GM19023 (cell line): Measurements from ENCODE around the gene GALNT15.

ENCODE experiments used
- ATAC-seq: cut with Tn5 transposase; IDR thresholded peaks from one replicate; pipeline ENCODE4 v1.9.1; 2021; ENCODE audit warnings: mild to moderate bottlenecking, moderate library complexity; ENCODE audit not compliant: unreplicated experiment

The GALNT15 gene

DNA sequence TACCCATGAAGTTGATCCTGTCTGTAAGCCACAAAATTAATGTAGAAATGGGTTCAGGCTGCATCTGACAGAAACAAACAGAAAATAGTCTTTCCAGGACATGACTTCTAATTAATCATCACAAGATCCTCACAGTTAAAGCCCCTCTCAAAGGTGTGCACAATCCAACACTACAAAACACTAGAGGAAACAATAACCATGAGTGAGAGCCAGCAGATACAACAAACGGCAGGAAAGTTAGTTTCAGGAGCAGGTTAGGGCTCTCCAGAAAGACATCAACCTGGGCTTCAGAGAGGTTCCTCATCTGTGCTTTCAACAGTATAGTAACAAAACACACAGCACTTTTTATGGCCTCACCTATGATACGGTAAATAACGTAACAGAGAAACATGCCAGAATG, 47.5 kb downstream of the GALNT15 start:
- ATAC-seq, result no peak

GRCh38 chr3:16222547-16222946, 48.1 kb downstream of the GALNT15 start:
- no peak for ATAC-seq

DNA sequence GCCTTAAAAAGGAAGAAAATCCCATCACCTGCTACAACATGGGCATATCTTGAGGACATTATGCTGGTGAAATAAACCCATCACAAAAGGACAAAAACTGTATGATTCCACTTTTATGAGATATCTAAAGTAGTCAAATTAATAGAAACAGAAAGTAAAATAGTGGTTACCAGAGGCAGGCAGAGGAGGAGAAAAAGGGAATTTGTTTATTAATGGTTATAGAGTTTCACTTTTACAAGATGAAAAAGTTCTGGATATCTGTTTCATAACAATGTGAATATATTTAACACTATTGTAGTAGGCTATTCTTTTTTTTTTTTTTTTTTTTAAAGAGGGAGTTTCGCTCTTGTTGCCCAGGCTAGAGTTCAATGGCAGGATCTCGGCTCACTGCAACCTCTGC, 49.8 kb downstream of the GALNT15 start:
- no peak for ATAC-seq

- no peak for ATAC-seq
Measured at GRCh38 chr3:16227566-16227965, 53.1 kb downstream of the GALNT15 start.

DNA sequence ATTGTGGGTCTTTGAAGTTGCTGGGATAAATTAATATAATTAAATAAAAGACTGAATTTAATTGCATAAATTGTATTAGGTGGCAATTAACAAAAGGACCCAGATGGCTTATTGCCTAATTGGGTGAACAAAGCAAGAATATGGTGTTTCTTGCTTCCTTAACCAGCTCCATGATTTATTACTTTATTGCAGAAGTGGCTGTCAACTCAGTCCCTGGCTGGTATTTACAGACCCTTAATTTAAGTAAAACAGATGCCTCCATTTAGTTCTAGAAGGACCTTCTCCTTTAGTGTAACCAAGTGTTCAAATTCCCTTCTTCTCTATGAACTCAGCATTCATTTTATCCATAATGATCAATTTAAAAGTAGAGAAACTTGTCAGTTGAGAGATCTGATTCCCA, 55.2 kb downstream of the GALNT15 start:
- ATAC-seq, result no peak

DNA sequence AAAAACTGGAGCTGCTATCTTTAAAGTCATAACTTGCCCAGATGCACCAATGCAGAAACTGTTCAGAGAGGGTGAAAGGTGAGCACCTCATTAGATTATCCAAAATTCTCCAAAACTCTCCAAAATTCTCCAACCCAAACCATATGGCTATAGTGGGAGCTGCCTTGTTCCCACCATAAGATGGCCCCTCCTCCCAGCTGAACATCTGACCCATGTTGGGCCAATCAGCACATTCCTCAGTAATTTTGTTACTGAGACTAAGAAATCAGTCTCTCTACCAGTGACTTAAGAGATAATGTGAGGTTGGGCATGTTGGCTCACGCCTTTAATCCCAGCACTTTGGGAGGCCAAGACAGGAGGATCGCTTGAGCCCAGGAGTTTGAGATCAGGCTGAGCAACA, 57.5 kb downstream of the GALNT15 start:
- no peak for ATAC-seq

DNA sequence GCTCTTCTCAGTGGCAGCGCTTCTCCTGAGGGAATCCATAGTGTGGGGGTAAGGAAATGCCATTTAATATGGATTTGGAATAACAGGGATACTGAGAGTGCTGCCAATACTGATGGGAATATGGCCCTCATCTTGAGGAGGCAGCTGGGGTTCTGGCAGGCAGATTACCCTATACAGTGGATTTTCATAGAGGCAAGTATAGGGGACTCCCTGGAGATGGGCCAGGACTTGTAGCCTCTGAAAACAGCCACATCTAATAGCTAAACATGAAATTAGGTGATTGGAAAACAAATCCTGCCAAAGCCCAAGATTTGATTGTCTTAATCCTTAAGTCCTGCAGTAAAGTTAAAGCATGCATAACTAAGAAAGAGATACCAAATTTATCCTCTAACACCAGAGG, 59.3 kb downstream of the GALNT15 start:
- ATAC-seq, result no peak

DNA sequence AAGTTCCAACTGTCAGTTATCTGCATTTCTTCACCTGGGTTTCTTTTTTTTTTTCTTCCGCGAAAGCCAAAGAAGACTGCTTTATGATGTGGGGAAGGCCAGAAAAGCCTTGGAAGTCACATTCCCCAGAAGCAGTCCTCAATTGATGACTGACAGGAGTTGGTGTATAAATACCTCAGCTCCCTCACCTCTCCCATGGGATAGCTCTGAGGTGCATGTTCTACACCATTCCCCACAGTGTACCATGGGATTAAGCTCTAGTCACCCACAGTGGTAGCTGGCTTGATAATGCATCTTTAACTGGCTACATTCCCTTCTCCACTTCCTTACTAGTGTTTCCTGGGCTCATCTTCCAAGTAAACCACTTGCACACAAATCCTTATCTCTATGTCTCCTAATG, 59.8 kb downstream of the GALNT15 start:
- no peak for ATAC-seq

DNA sequence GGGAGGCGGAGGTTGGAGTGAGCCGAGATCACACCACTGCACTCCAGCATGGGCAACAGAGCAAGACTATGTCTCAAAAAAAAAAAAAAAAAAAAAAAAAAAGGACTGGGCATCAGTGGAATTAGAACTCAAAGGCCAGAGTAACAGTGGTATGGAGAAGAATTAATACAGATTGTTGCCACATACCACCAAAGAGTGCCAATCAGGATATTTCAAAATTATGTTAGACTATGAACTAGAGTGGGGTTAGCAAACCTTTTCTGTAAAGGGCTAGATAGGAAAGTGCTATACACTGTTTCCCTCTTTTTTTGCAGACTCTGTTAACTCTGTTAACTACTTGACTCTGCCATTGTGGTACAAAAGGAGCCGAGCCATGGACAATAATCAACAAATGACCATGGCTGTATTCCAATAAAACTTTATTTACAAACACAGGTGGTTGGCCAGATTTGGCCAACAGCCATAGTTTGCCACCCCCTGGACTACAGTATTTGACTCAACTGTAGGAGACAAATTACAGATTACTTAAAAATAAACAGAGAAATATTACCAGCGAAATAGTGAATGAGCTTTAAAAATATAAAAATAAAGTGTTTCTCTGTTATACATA, 61.7 kb downstream of the GALNT15 start:
- ATAC-seq, result no peak

- ATAC-seq, result no peak
Measured at GRCh38 chr3:16236856-16237393, 62.4 kb downstream of the GALNT15 start.

DNA sequence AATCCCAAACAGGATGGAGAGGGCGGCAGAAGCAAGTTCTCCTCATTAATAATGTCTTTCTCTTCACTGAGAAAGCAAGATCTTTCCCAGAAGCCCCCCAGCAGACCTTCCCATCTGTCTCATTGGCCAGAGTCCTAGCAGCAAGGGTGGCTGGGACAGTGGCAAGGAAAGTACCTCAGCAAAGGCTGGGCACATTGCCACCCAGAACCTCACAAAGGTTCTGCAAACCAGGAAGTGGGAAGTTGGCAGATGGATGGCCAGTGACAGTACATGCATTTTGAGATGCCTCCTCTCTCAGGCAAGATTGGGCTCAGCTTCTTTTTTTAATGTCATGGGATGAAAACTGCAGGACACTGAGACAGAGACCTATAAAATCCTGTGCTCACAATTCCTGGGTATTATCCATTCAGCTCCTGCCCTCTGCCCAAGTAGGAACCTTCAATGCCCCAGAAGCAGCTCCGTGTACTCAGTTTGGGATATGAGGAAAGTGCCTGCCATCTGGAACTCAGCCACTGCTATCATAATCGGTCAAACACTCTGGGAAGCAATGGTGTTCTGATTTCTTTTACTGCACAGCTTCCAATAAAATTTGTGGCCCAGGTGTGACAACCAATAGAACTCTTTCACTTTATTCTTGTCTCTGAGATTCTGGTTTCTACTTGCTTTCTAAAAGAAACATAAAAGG, 64.7 kb downstream of the GALNT15 start:
- no peak for ATAC-seq

DNA sequence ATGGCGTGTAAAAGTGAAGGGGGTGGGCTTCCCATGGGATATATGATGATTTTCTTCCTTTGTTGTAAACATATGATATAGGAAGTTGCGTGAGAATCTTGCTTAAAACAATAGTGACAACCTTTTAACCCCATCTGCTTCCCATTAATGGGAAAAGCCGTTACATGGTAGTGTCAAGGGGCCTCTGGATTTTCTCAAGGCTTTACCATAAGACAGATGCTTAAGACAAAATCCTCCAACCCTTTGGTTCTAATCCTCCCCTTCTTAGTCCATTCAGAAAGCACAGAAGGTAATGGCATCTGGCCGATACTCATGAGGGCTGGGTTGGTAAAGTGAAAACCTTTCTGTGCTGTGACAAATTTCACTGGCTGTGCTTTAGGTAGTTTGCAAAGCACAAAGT, 65.3 kb downstream of the GALNT15 start:
- no peak for ATAC-seq

DNA sequence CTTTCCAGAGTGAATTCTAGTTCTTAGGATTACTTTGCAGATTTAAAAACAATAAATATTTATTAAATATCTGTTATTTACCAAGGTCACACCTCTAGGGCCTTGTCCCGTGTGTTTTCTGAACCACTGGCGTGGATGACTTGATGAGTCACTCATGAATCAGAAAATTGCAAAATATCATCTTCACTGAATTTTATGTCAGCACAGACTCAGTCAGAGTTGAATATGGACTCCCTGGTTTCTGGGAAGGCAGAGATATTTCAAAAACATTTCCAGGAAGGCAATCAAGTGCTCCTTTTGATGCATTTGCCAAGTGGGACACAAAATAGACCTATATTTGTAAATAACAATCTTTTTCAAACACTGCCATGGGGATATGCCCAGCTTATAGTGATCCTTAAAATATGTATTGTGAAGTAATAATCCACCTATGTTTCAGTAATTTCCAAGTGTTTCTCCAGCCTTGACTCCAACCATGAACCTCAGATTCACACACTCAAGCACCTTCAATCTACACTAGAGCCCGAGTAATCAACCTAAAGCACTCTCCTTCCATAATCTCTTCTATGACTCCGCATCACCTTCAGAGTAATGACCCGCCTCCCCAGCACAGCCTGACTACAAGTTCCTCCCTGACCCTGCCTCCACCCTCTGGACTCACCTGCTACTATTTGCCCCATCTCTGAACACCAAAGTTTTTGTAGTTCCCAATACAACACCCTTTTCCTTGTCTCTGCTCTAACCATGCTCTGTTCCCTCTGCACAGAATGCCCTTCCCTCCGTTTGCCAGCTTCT, 65.9 kb downstream of the GALNT15 start:
- ATAC-seq, result no peak

- ATAC-seq, result no peak
Measured at GRCh38 chr3:16241225-16241624, 66.7 kb downstream of the GALNT15 start.

DNA sequence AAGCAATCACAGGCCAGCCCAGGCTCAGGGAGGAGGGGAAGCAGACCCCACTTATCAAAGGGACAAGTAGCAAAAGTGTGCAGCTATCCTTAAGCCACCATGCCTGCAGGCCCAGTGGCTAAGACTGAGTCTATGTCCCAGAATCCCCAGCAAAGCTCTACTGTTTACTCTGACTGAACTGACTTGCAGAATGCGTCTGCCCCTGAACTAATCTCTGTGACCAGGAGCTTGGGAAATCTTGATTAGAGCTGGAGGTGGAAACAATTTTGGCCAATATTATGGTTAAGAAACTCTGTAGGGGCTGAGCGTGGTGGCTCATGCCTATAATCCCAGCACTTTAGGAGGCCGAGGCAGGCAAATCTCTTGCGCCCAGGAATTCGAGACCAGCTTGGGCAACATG, 67.7 kb downstream of the GALNT15 start:
- no peak for ATAC-seq

- ATAC-seq, result no peak
Measured at GRCh38 chr3:16243706-16244490, 69.4 kb downstream of the GALNT15 start.

GRCh38 chr3:16245609-16246008, 71.1 kb downstream of the GALNT15 start:
- no peak for ATAC-seq

- ATAC-seq, result peak; percentile 76
Measured at GRCh38 chr3:16247282-16248061, 73.0 kb downstream of the GALNT15 start.

DNA sequence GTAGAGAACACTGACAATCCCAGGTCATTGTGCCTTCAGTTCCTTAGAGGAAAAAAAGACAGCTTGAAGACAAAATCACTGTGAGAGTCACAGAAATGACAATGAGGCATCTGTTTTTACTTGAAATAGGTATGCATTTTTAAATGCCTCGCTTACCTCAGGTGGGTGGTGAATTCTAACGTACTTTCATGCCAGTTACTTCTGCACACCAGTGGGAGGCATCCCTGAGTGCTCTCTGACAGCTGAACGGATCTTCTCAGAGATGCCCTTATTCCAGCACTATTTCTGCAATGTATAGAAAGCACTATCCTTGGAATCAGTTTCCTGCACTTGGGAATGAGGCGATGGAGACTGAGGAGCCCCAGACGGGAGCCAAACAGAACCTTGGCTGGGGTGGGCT, 74.1 kb downstream of the GALNT15 start:
- no peak for ATAC-seq

DNA sequence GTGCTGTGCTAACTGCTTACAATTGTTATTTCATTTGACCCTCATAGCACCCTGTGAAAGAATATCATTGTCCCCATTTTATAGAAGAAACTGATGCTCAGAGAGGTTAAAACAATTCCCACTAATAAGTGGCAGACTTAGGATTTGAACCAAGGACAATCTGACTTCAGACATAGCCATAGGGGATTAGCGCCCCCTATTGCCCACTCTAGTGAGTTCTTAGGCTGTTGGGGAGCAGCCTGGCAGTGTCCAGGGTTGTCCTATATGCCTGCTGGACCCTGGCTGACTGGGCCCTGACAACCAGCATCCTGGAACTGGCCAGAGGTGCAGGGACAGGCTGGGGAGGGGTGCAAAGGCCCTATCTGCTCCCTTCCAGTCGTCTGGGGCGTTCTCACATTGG, 74.9 kb downstream of the GALNT15 start:
- ATAC-seq, result no peak
